ENCODE measurements around the gene FZD2. TPM values are rescaled to one million over a fixed set of nuclear protein-coding genes. Genes with fewer than 3 reads are reported as not detected.
A peak's percentile ranks its signal among the peaks of the same experiment; 100 is the strongest.
"Not testable (repeated sequence)": the region's sequence is repeated elsewhere in the genome, so short reads cannot be mapped to it uniquely, and the experiment has no call there.

FZD2 gene
- polyA plus RNA-seq, 4 donors, result 27.7 to 42.2 (median 32.1) TPM

DNA sequence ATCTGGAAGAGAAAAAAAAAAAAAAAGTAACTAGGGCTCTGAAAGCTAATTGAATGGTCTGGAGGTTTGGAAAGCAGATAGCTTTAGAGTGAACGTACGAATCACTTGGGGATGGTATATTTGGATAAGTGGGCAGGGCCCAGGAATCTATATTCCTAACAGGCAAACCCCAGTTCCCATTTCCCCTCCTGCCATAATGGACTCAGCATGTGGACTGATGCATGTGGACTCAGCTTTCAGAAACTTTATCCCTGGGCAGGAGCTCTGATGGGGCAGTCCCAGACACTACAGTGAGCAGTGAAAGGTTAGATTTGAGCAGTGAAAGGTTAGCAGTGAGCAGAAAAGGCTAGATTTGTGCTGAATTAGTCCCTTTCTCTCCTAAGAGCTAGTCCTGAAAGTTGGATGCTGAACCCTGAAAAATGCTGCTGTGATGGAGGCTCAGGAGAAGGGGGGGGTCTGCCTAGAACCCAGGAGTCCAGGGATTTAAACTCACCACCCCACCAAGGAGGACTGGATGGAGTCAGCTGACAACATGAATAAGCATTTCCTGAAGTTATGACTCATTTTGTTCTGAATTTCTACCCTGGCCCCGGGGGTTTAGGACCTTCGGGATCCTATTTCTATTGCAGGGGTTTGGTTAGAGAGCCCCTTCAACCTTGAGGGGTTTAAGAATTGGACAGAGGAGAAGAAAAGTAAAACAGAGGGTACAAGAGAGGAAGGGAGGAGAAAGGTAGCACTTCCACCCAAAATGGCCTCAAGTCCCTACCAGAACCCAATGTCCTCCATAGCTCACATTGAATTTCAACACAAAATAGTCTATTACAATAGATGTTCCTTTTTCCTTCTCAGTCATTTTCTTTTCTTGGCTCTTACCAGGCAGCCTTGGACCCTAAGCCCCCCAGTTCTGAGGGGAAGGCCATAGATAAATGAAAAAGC is 10.3 kb upstream of the FZD2 start:
- no peak for DNase-seq (ENCODE audit: low read depth in 4 of 4, low spot score in 3 of 4)

DNA sequence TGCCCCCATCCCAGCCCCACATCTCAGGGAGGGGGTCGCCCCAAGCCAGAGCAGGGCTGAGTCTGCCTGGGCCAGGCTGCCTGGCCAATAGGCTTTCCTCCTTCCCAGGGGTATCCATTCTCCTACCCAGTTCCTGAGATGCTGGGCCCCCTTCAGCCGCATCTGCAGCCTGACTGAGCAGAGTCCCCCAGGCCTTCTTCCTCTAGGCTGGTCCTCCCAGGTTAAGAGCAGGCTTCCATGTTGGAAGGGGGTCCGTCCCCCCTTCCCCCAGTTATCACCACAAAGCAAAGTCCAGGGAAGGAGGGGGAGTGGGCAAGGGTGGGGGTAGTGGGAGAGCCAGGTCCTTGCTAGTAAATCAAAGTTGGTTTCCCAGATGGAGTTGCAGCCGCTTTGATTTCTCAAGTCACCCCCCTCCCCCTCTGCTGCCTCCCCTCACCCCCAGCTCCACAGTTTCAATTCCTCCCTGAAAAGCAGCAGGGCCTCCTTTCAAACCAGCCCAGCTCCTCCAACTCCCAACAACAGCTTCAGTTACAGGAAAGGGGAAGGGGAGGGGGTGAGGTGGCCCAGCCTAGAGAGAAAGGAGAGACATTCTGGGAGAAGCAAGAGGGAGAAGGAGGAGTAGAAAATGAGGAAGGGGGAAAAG is 9.5 kb upstream of the FZD2 start:
- peak in 1 of 4 donors; percentile 79 for DNase-seq (ENCODE audit: low read depth in 4 of 4, low spot score in 3 of 4)

DNA sequence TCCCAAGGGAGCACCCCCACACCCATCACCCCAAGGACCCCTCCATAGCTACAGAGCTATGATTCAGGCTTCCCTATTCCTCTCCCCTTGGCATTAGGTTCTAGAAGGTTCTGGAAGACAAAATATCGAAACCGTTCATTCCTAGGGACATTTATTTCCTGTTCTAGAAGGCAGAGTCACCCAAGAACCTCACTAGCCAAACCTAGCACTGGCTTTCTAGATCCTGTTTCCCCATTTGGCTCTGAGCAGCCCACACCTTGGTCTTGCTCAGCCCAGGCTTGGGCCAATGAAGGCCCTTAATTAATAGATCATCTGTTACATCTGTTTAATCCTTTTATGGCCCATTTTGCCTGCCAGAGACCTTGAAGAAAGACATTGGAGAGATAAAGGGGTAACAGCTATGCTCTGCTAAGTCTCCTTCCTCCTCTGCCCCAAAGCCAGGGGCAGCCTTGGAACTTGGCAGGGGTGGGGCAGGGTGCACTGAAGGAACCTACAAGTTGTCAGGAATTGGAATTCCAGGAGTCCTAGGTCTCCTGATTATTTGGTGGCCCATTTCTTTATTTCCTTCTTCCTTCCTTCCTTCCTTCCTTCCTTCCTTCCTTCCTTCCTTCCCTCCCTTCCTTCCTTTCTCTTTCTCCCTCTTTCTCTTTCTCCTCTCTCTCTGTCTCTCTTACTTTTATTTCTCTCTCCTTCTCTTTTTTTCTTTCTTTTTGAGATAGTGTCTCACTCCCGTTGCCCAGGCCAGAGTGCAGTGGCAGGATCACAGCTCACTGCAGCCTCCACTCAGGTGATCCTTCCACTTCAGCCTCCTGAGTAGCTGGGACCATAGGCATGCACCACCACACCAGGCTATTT is 8.7 kb upstream of the FZD2 start:
- no peak for DNase-seq (ENCODE audit: low read depth in 4 of 4, low spot score in 3 of 4)

DNA sequence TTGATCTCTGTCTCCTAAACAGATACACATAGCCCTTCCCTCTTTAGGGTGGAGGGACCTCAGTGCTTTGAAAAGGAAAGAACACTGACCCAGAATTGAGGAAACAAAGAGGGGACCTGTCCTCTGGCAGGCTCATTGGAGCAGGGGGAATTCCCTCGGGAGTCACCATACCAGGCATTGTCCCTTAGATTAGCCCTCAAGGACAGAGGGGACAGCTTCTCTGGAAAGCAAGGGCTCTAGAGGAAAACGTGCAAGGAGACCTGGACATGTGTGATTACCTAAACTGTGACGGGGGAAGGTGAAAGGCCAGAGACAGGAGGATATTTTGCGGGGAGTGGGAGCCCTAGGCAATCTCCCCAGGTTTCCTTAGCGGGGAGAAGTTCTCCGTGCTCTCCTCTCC is 7.6 kb upstream of the FZD2 start:
- DNase-seq (ENCODE audit: low read depth in 4 of 4, low spot score in 3 of 4), result no peak

DNA sequence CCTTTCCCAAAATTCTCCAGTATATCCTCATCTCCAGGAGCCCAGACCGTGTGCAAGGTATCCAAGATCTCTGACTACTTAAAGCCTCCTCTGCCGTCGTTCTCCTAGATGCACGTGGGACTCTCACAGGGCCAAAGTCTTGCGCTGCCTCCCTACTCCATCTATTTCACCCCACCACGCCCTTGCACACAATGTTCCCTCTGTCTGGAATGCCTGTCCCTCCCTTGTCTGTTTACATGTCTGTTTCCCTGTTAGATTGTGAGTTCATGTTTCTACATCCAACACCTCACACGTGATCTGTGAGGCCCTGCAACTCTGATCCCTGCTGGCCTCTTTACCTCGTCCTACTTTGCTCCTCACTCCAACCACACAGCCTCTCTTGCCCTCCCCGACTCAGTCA is 4.9 kb upstream of the FZD2 start:
- no peak for DNase-seq (ENCODE audit: low read depth in 4 of 4, low spot score in 3 of 4)

DNA sequence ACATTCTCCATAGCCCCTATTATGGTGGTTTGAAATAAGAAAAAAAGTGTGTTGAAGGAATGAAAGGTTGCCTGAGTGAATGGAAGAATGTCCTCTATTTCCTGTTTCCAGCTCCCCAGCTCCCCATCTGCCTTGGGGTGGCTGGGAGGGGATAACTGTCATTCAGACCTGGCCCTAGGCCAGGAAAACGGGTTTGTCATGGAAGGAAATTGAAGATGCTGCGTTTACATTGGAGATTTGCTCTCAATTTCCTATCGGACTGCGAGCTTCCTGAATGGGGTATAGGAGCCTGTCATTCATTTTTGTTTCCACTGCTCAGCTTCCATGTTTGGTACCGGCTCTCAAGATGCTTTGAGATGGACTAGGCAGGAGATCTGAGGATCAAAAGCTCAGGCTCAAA is 2.2 kb upstream of the FZD2 start:
- no peak for DNase-seq (ENCODE audit: low read depth in 4 of 4, low spot score in 3 of 4)

DNA sequence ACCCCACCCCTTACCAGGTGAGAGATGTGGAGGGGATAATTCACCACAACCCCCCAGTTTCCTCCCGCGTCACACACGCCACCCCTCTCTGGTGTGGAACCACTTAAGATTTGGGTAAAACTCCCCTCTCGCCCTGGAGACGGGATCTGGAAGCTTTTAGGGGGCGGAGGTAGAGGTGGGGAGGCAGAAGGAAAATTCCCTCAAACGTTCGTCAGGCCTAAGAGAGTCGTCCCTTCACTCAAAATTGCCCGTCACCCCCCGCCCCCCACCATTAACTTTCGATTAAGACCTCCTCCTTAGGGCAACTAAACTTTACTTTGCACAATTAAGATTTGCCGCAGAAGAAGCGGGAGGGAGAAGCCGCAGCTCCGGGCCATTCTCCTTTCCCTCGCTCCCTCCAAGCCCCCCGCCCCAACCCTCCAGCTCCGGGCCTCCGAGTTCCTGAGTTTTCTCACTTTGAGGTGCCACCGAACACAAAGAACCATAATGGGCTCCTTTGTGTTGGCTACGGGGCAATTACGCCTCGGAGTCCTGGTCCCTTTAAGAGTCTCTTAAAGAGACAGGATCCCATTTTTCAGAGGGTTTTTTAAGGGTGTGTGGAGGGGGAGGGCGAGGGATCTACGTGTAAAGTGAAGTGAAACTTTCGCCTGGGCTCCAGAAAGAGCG is 985 bp upstream of the FZD2 start:
- DNase-seq (ENCODE audit: low read depth in 4 of 4, low spot score in 3 of 4), result no peak

DNA sequence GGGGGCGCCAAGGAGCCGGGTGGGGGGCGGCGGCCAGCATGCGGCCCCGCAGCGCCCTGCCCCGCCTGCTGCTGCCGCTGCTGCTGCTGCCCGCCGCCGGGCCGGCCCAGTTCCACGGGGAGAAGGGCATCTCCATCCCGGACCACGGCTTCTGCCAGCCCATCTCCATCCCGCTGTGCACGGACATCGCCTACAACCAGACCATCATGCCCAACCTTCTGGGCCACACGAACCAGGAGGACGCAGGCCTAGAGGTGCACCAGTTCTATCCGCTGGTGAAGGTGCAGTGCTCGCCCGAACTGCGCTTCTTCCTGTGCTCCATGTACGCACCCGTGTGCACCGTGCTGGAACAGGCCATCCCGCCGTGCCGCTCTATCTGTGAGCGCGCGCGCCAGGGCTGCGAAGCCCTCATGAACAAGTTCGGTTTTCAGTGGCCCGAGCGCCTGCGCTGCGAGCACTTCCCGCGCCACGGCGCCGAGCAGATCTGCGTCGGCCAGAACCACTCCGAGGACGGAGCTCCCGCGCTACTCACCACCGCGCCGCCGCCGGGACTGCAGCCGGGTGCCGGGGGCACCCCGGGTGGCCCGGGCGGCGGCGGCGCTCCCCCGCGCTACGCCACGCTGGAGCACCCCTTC is 484 bp downstream of the FZD2 start:
- no peak for DNase-seq (ENCODE audit: low read depth in 4 of 4, low spot score in 3 of 4)

DNA sequence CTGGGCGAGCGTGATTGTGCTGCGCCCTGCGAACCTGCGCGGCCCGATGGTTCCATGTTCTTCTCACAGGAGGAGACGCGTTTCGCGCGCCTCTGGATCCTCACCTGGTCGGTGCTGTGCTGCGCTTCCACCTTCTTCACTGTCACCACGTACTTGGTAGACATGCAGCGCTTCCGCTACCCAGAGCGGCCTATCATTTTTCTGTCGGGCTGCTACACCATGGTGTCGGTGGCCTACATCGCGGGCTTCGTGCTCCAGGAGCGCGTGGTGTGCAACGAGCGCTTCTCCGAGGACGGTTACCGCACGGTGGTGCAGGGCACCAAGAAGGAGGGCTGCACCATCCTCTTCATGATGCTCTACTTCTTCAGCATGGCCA is 1.0 kb downstream of the FZD2 start:
- DNase-seq (ENCODE audit: low read depth in 4 of 4, low spot score in 3 of 4), result no peak

DNA sequence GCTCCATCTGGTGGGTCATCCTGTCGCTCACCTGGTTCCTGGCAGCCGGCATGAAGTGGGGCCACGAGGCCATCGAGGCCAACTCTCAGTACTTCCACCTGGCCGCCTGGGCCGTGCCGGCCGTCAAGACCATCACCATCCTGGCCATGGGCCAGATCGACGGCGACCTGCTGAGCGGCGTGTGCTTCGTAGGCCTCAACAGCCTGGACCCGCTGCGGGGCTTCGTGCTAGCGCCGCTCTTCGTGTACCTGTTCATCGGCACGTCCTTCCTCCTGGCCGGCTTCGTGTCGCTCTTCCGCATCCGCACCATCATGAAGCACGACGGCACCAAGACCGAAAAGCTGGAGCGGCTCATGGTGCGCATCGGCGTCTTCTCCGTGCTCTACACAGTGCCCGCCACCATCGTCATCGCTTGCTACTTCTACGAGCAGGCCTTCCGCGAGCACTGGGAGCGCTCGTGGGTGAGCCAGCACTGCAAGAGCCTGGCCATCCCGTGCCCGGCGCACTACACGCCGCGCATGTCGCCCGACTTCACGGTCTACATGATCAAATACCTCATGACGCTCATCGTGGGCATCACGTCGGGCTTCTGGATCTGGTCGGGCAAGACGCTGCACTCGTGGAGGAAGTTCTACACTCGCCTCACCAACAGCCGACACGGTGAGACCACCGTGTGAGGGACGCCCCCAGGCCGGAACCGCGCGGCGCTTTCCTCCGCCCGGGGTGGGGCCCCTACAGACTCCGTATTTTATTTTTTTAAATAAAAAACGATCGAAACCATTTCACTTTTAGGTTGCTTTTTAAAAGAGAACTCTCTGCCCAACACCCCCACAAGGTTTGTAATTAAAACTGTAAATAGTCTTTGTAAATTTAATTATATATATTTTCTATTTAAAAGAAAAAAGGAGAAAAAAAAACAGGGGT is 1.7 kb downstream of the FZD2 start:
- no peak for DNase-seq (ENCODE audit: low read depth in 4 of 4, low spot score in 3 of 4)

DNA sequence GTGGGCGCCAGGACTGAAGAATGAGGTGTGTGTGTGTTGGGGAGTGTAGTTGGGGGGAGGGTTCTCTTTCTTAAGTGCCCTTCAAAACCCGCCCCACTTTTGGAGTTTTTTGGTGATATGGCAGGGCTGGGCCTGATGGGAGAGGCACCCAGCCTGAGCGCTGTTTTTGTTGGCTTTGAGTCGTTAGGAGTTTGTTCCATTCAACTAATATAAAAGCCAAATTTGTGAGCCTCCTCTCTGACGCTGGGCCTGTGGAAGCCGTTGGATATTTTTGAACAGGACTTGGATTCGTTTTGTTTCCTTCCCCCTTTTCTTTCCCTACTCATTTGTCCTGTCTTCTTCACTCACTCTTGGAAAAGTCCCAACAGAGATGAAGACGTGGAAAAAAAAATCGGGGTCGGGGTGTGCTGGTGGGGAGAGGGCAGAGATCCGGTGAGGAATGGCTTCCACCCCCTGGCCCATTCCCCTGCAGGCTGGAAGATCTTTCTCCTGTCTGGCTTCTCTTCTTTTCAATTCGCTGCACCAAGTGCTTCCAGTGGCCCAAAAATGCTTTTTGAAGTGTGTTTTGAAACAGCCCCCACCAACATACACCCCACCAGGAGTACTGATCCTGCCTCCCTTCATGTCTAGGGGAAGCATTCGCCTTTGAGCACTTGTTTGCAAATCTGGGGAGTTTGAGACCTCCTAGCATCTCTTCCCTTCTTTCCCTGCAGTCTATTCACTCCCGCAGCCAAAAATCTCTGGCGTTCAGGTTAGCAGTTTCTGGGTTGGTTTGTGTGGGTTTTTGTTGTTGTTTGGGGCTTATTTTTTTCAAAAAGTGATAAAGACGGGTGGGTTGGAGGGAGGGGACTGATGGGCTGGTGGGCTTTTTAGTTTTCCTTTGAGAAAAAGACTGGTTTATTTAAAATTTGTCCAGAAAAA is 2.6 kb downstream of the FZD2 start:
- DNase-seq (ENCODE audit: low read depth in 4 of 4, low spot score in 3 of 4), result no peak

DNA sequence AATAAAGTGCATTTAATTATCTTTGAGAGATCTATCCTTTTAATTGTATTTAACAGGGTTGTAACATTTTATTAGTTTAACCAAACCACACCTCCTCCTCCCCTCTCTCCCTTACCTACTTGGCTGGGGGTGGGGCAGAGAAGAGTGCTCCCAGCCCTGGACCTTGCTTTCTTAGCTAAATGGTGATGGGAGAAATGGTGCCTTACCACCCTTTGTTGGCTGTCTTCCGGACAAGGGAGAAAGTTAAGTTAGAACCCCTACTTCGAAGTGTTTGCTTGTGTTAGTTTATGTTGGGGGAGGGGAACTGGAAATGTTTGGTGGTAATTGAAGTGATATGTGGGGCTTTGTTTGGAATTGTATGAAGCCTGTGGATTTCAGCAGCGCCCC is 3.9 kb downstream of the FZD2 start:
- DNase-seq (ENCODE audit: low read depth in 4 of 4, low spot score in 3 of 4), result no peak

DNA sequence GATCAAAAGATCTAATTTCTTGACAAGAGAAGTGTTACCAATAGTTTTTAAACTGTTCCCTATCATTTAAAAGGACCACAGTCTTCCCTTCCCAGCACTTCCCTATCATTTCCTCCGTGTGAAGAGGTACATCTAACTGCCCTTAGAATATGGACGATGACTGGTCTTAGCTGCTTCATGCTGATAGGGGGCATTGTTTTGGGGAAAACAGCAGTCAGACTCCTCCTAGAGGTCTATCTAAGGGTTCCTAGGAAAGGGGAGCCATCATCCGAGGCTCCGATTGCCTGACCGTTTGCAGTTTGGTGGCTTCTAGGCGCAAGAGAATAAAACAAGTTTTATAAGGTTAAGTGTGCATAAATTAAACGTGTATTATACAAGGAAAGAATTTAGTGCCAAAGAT is 7.1 kb downstream of the FZD2 start:
- DNase-seq (ENCODE audit: low read depth in 4 of 4, low spot score in 3 of 4), result no peak

DNA sequence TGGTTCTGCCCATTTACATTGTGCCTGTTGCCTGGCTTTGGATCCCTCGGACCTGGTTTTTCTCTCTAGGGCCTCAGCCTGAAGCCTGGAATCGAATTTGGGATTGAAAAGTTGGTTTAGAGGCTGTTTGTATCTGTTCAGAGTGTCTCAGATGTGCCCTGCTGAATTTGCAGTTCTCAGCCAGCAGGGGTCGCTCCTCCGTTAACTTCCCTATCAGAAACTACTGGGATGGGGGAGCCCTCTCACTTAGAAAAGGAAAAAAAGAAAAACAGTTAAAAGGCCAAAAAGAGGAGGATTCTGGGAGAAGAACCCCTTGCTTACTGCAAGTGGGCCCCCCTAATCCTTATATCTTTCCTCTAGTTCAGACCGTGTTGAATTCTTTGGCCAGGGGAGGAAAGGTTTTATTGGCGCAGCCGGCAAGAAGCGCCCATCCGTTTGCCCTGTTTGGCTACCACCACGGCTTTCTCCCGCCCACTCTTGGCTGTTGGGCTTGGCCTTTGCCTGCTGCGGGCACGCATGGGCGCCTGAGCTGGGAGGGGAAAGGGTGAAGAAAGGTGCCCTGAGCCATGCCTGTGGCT is 8.7 kb downstream of the FZD2 start:
- no peak for DNase-seq (ENCODE audit: low read depth in 4 of 4, low spot score in 3 of 4)

DNA sequence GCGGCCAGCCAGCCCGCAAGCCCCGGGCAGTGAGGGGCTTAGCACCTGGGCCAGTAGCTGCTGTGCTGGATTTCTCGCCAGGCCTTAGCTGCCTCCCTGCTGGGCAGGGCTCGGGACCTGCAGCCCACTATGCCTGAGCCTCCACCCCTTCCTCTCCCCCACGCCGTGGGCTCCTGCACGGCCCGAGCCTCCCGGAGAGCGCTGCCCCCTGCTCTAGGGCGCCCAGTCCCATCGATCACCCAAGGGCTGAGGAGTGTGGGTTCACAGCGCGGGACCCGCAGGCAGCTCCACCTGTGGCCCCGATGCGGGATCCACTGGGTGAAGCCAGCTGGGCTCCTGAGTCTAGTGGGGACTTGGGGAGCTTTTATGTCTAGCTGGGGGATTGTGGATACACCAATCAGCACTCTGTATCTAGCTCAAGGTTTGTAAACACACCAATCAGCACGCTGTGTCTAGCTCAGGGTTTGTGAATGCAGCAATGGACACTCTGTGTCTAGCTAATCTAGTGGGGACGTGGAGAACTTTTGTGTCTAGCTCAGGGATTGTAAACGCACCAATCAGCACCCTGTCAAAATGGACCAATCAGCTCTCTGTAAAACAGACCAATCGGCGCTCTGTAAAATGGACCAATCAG is 11.1 kb downstream of the FZD2 start:
- not testable (repeated sequence) for DNase-seq (ENCODE audit: low read depth in 4 of 4, low spot score in 3 of 4)

DNA sequence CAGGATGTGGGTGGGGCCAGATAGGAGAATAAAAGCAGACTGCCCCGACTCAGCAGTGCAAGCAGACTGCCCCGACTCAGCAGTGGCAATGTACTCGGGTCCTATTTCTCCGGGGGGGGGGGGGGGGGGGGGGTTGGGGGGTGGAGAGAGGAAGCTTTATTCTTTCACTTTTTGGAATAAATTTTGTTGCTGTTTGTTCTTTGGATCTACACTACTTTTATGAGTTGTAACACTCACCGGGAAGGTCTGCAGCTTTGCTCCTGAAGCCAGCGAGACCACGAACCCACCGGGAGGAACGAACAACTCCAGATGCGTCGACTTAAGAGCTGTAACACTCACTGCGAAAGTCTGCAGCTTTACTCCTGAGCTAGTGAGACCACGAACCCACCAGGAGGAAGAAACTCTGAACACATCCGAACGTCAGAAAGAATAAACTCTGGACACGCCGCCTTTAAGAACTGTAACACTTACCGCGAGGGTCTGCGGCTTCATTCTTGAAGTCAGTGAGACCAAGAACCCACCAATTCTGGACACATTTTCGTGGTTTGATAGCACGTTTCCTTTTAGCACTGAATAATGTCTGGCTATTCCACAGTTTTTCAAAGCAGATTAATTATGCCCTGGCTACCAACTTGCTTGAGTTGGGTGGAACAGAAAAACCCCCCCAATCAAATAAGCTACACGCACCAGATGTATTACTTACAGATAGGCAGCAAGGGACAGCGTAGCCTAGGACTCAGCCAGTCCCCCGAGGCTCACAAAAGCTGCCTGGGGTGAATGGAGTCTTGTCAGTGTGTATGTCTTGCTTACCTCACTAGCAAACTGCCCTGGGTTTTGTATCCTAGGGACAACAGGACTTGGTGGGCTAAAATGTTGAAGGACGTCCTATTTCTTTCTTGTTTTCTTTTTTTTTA is 11.9 kb downstream of the FZD2 start:
- no peak for DNase-seq (ENCODE audit: low read depth in 4 of 4, low spot score in 3 of 4)
